A549 (cell line): ENCODE results near the gene RDH11. TPM values are rescaled to one million over a fixed set of nuclear protein-coding genes. Genes with fewer than 3 reads are reported as not detected.
"Not testable (repeated sequence)": the region's sequence is repeated elsewhere in the genome, so short reads cannot be mapped to it uniquely, and the experiment has no call there.

ENCODE experiments used
- ATAC-seq, 2 experiments: fragments of 200-7000 bp in 1 of 2; fragments of >200 bp in 1 of 2; cut with Nextera tagmentation in 1 of 2; cut with Tn5 transposase in 1 of 2; 3 replicates each; pipeline versions ENCODE4 v1.8.0 to v1.9.1; 2018 to 2020; ENCODE audit warnings: mild to moderate bottlenecking in 1 of 2, moderate library complexity in 1 of 2
- CTCF ChIA-PET: fragments of 300-600 bp; sonication (Branson Sonifier 250); formaldehyde crosslinking; extraction: SDS; loops from one replicate; lab custom pipeline; 2021; ENCODE audit warnings: antibody characterized with exemption, inconsistent platforms; lab: Yijun Ruan, JAX
- POLR2A ChIA-PET: fragments of 350-600 bp; formaldehyde crosslinking; extraction: SDS; loops from one replicate; lab custom pipeline; 2021; ENCODE audit warnings: antibody characterized with exemption, inconsistent platforms; lab: Yijun Ruan, JAX
- DNase-seq, 2 experiments: peaks; one replicate each; pipeline versions ENCODE4 v3.0.0 to v3.0.0-alpha.2; 2011 to 2016; ENCODE audit warnings: low read depth in 1 of 2, low spot score in 1 of 2
- FAIRE-seq: peaks from 2 replicates; lab custom pipeline; 2011; peaks lifted over from hg19 to GRCh38; lab: Jason Lieb, UNC
- H3K27ac ChIP-seq, 2 experiments: fragments of >200 bp; sonication (Bioruptor Twin); formaldehyde crosslinking; 3 replicates each; pipeline ENCODE4 v1.5.1; 2016 to 2017
- H3K4me1 ChIP-seq: fragments of >200 bp; sonication (Bioruptor Twin); formaldehyde crosslinking; 3 replicates; pipeline ENCODE4 v1.6.1; 2016
- H3K4me2 ChIP-seq: fragments of >200 bp; sonication (Bioruptor Twin); formaldehyde crosslinking; 3 replicates; pipeline ENCODE4 v1.6.1; 2016
- H3K4me3 ChIP-seq: fragments of >200 bp; sonication (Bioruptor Twin); formaldehyde crosslinking; 3 replicates; pipeline ENCODE4 v1.5.1; 2016
- H3K9me3 ChIP-seq: fragments of >200 bp; sonication (Bioruptor Twin); formaldehyde crosslinking; 3 replicates; pipeline ENCODE4 v1.6.1; 2016
- ATOH8 ChIP-seq: fragments of 250-450 bp; sonication (Bioruptor Pico); IDR thresholded peaks from 2 replicates; pipeline ENCODE4 v1.5.0; 2020; ENCODE audit warnings: low read depth, mild to moderate bottlenecking, moderate library complexity
- CHD2 ChIP-seq: fragments of 150-350 bp; IDR thresholded peaks from 2 replicates; pipeline ENCODE4 v1.6.1; 2014; ENCODE audit warnings: low read length; ENCODE audit not compliant: partially characterized antibody
- ELK1 ChIP-seq: fragments of 150-350 bp; IDR thresholded peaks from 2 replicates; pipeline ENCODE4 v1.6.1; 2014; ENCODE audit warnings: low read depth, mild to moderate bottlenecking, low read length
- EP300 ChIP-seq, 2 experiments: fragments of >200 bp; sonication (Bioruptor Twin); formaldehyde crosslinking; IDR thresholded peaks; 2 replicates in 1 of 2; 3 replicates in 1 of 2; pipeline ENCODE4 v1.6.1; 2016 to 2017
- FOSB ChIP-seq: fragments of 250-450 bp; sonication (Bioruptor Pico); IDR thresholded peaks from 2 replicates; pipeline ENCODE4 v1.5.0; 2020; ENCODE audit warnings: mild to moderate bottlenecking, moderate library complexity
- FOXS1 ChIP-seq: fragments of 250-450 bp; sonication (Bioruptor Pico); IDR thresholded peaks from 2 replicates; pipeline ENCODE4 v1.5.0; 2020; ENCODE audit warnings: mild to moderate bottlenecking, moderate library complexity
- GATA3 ChIP-seq: IDR thresholded peaks from 2 replicates; pipeline ENCODE4 v1.6.1; 2012; ENCODE audit warnings: borderline replicate concordance
- HOXA7 ChIP-seq: fragments of 250-450 bp; sonication (Bioruptor Pico); IDR thresholded peaks from 2 replicates; pipeline ENCODE4 v1.5.0; 2020; ENCODE audit warnings: mild to moderate bottlenecking, moderate library complexity
- JUN ChIP-seq, 2 experiments: fragments of >200 bp; sonication (Bioruptor Twin); formaldehyde crosslinking; IDR thresholded peaks; 2 replicates in 1 of 2; 3 replicates in 1 of 2; pipeline ENCODE4 v1.6.1; 2016 to 2017
- MAFK ChIP-seq: fragments of 450-650 bp; IDR thresholded peaks from 2 replicates; pipeline ENCODE4 v1.6.1; 2014; ENCODE audit not compliant: partially characterized antibody
- MAZ ChIP-seq: fragments of 150-350 bp; IDR thresholded peaks from 2 replicates; pipeline ENCODE4 v1.6.1; 2014; ENCODE audit warnings: antibody characterized with exemption, low read depth, low read length, borderline replicate concordance
- MYC ChIP-seq: IDR thresholded peaks from 2 replicates; pipeline ENCODE4 v1.6.1; 2012; ENCODE audit warnings: mild to moderate bottlenecking, inconsistent platforms, low read length, improper control_type of control experiment, borderline replicate concordance
- NFE2L2 ChIP-seq: fragments of 150-350 bp; conservative IDR thresholded peaks from 2 replicates; pipeline ENCODE4 v1.6.1; 2014; ENCODE audit warnings: low read length
- PBX3 ChIP-seq: IDR thresholded peaks from 2 replicates; pipeline ENCODE4 v1.6.1; 2012
- POLR2A ChIP-seq: IDR thresholded peaks from 2 replicates; pipeline ENCODE4 v1.6.1; 2012; ENCODE audit warnings: mild to moderate bottlenecking, low read length
- RAD21 ChIP-seq, 2 experiments: fragments of >200 bp in 1 of 2; sonication (Bioruptor Twin) in 1 of 2; formaldehyde crosslinking in 1 of 2; IDR thresholded peaks in 1 of 2; conservative IDR thresholded peaks in 1 of 2; 2 replicates in 1 of 2; 3 replicates in 1 of 2; pipeline ENCODE4 v1.6.1; 2012 to 2018; ENCODE audit warnings: inconsistent platforms in 1 of 2
- RARB ChIP-seq: fragments of 250-450 bp; sonication (Bioruptor Pico); IDR thresholded peaks from 2 replicates; pipeline ENCODE4 v1.8.0; 2021; ENCODE audit warnings: mild to moderate bottlenecking, moderate library complexity
- RFX5 ChIP-seq: fragments of 450-650 bp; IDR thresholded peaks from 2 replicates; pipeline ENCODE4 v1.7.1; 2014; ENCODE audit warnings: antibody characterized with exemption, mild to moderate bottlenecking, moderate library complexity
- RNF2 ChIP-seq: fragments of 200-600 bp; sonication (generic); IDR thresholded peaks from 2 replicates; pipeline ENCODE4 v1.6.1; 2016; ENCODE audit warnings: low read depth, mild to moderate bottlenecking, antibody characterized with exemption, moderate library complexity, borderline replicate concordance
- SREBF2 ChIP-seq: fragments of 450-650 bp; IDR thresholded peaks from 2 replicates; pipeline ENCODE4 v1.6.1; 2014; ENCODE audit warnings: mild to moderate bottlenecking, moderate library complexity
- TP53 ChIP-seq: fragments of 250-450 bp; sonication (Bioruptor Pico); IDR thresholded peaks from 2 replicates; pipeline ENCODE4 v1.5.0; 2021; ENCODE audit warnings: mild to moderate bottlenecking, moderate library complexity
- ZFP36 ChIP-seq: fragments of 450-650 bp; IDR thresholded peaks from 2 replicates; pipeline ENCODE4 v1.6.1; 2014; ENCODE audit warnings: borderline replicate concordance; ENCODE audit not compliant: partially characterized antibody
- WGBS: methylation state at CpG from one replicate; pipeline ENCODE4 v1.1.6; 2017; ENCODE audit errors: missing lambda C conversion rate; 5-methylcytosine and 5-hydroxymethylcytosine counted together
- polyA plus RNA-seq, 4 experiments: library from polyadenylated mRNA; depleted of rRNA in 3 of 4; stranded (reverse); fragments of >200 nt; fragmentation: RNase III in 1 of 4; extraction: RNeasy Plus Mini Kit Qiagen cat#74134 plus additional on column Dnase treatment in 1 of 4; gene quantifications; 2 replicates in 3 of 4; 3 replicates in 1 of 4; pipeline ENCODE4 v1.2.3, GENCODE V29; 2011 to 2017

RDH11 gene
- polyA plus RNA-seq, 2 of the 4 experiments (the other 2 are of a cell fraction), result 85.7 to 132 TPM

GRCh38 chr14:67718265-67718664 is 22.7 kb upstream of the RDH11 start:
- CTCF ChIA-PET, result interaction anchor here (6.7 kb wide), 1 partner anchor 14 kb away, joined by 44 read pairs; no protein-coding TSS in a partner anchor
- FAIRE-seq, result no peak
- WGBS, result 83% methylated on average over 2 of the region's 2 CpGs
- H3K4me2 ChIP-seq, result no peak overlapping the region
- TF ChIP-seq TP53 (CRISPR knock-in tag) (no peak), POLR2A (no peak), HOXA7 (CRISPR knock-in tag) (no peak), JUN (IDR thresholded peaks at IDR 0.05) (no peak), MYC (no peak), RAD21 (conservative IDR thresholded peaks at IDR 0.05 in 1 of 2, IDR thresholded peaks at IDR 0.05 in 1 of 2) (no peak), GATA3 (no peak), ZFP36 (no peak), ELK1 (no peak), FOSB (CRISPR knock-in tag) (no peak), PBX3 (no peak), FOXS1 (CRISPR knock-in tag) (no peak), MAFK (no peak), EP300 (IDR thresholded peaks at IDR 0.05) (no peak)
- TF ChIP-seq, all 56 proteins: peak for 0
- H3K4me3 ChIP-seq, result no peak overlapping the region
- POLR2A ChIA-PET, result no interaction called here
- 0 out of 3 replicates have a peak, but pooled peaks cover 4% of the 10 kb centered on the region for H3K4me1 ChIP-seq
- peak; percentile 14 to 25; a peak in 3 of 6 replicates for ATAC-seq
- H3K9me3 ChIP-seq, result no peaks in the 10 kb centered on the region
- H3K27ac ChIP-seq, result no peak overlapping the region
- no peak for DNase-seq

GRCh38 chr14:67717048-67717447 is 21.5 kb upstream of the RDH11 start:
- FAIRE-seq, result no peak
- no peak for TF ChIP-seq MAZ
- TF ChIP-seq FOSB (CRISPR knock-in tag), result no peak
- no peak for TF ChIP-seq NFE2L2
- no peak for TF ChIP-seq CHD2
- no peak for TF ChIP-seq RFX5
- no peak for TF ChIP-seq RNF2
- TF ChIP-seq RARB (CRISPR knock-in tag), result no peak
- no peak for TF ChIP-seq ATOH8
- H3K4me1 ChIP-seq, result 0 out of 3 replicates have a peak, but pooled peaks cover 4% of the 10 kb centered on the region
- no peak for ATAC-seq
- ChIA-PET CTCF (interaction anchor here (6.7 kb wide), 1 partner anchor 13 kb away, joined by 44 read pairs; no protein-coding TSS in a partner anchor), POLR2A (no interaction called here)
- no peak overlapping the region for H3K27ac ChIP-seq
- H3K4me3 ChIP-seq, result no peak overlapping the region
- H3K9me3 ChIP-seq, result no peaks in the 10 kb centered on the region
- 94% methylated on average over 1 of the region's 1 CpG for WGBS
- DNase-seq, result no peak
- no peak overlapping the region for H3K4me2 ChIP-seq

GRCh38 chr14:67710209-67710608 is 14.6 kb upstream of the RDH11 start:
- Histone ChIP-seq H3K4me3 (no peak overlapping the region), H3K9me3 (peaks cover 20% of the 10 kb centered on the region), H3K4me1 (peaks cover 5% of the 10 kb centered on the region), H3K27ac (no peak overlapping the region), H3K4me2 (no peak overlapping the region)
- ATAC-seq (no peak), DNase-seq (peak in 1 of 2 experiments; percentile 51), FAIRE-seq (no peak)
- TF ChIP-seq SREBF2, result no peak
- TF ChIP-seq ZFP36, result peak; percentile 97
- no peak for TF ChIP-seq JUN (IDR thresholded peaks at IDR 0.05)
- CTCF ChIA-PET, result interaction anchor here (1.2 to 1.7 kb wide), 3 partner anchors 16 to 18 kb away, joined by 3 to 5 read pairs (median 3); no protein-coding TSS in a partner anchor
- POLR2A ChIA-PET, result no interaction called here
- WGBS, result 77% methylated on average over 2 of the region's 2 CpGs

GRCh38 chr14:67709796-67710195 is 14.2 kb upstream of the RDH11 start:
- H3K4me2 ChIP-seq, FAIRE-seq, H3K4me3 ChIP-seq, ATAC-seq, H3K27ac ChIP-seq, H3K4me1 ChIP-seq, POLR2A ChIA-PET, DNase-seq: not testable (repeated sequence)
- 11% methylated on average over 1 of the region's 1 CpG for WGBS
- peaks cover 20% of the 10 kb centered on the region for H3K9me3 ChIP-seq
- CTCF ChIA-PET, result interaction anchor here (1.4 to 1.7 kb wide), 2 partner anchors 15 to 17 kb away, joined by 3 to 5 read pairs; no protein-coding TSS in a partner anchor

- H3K27ac ChIP-seq, H3K4me2 ChIP-seq, ATAC-seq, DNase-seq, FAIRE-seq, POLR2A ChIA-PET, H3K4me3 ChIP-seq: not testable (repeated sequence)
- H3K4me1 ChIP-seq, result peaks cover 11% of the 10 kb centered on the region
- peaks cover 20% of the 10 kb centered on the region for H3K9me3 ChIP-seq
- CTCF ChIA-PET, result interaction anchor here (1.7 kb wide), 1 partner anchor 17 kb away, joined by 5 read pairs; no protein-coding TSS in a partner anchor
Observed at GRCh38 chr14:67709346-67709745, 13.8 kb upstream of the RDH11 start.
